ENCODE results near the gene C3. TPM values are rescaled to one million over a fixed set of nuclear protein-coding genes. Genes with fewer than 3 reads are reported as not detected.

C3 gene
- total and polyA plus RNA-seq, 2 experiments from 2014 or later, result 5.1 to 17.7 TPM

- Histone ChIP-seq H3K4me2 (no peak overlapping the region), H3F3A (replicated peaks; ENCODE audit: low read depth) (0 out of 2 replicates have a peak, but pooled peaks cover 2% of the 10 kb centered on the region), H2AFZ (no peak overlapping the region), H3K27ac (ENCODE audit: low read depth) (no peak overlapping the region), H3K79me2 (replicated peaks; ENCODE audit: insufficient read depth) (no peaks in the 10 kb centered on the region), H4K20me1 (replicated peaks; ENCODE audit: insufficient read depth) (no peaks in the 10 kb centered on the region), H3K9me2 (ENCODE audit: insufficient read depth) (no peaks in the 10 kb centered on the region), H3K27me3 (ENCODE audit: insufficient read depth) (no peaks in the 10 kb centered on the region), H3K36me3 (ENCODE audit: insufficient read depth) (no peaks in the 10 kb centered on the region), H3K4me3 (no peak overlapping the region), H3K4me1 (ENCODE audit: insufficient read depth) (peaks cover 27% of the 10 kb centered on the region; the same call in 1 of the 2 replicates)
- TF ChIP-seq NANOG (IDR thresholded peaks at IDR 0.05; ENCODE audit: borderline replicate concordance) (no peak), CREB1 (CRISPR knock-in tag; IDR thresholded peaks at IDR 0.05; ENCODE audit: low read depth) (no peak), ZNF331 (CRISPR knock-in tag; IDR thresholded peaks at IDR 0.05; ENCODE audit: low read depth) (no peak), ZNF462 (CRISPR knock-in tag; IDR thresholded peaks at IDR 0.05) (no peak), ZNF114 (CRISPR knock-in tag; IDR thresholded peaks at IDR 0.05) (no peak), EZH2 (IDR thresholded peaks at IDR 0.05; ENCODE audit: low read depth, unreplicated experiment) (no peak), ETS1 (IDR thresholded peaks at IDR 0.05) (no peak), POLR2AphosphoS5 (IDR thresholded peaks at IDR 0.05; ENCODE audit: low read depth) (no peak), REST (IDR thresholded peaks at IDR 0.05; ENCODE audit: unreplicated experiment) (no peak), STAT1 (IDR thresholded peaks at IDR 0.05; ENCODE audit: unreplicated experiment) (no peak), EZH2phosphoT487 (IDR thresholded peaks at IDR 0.05; ENCODE audit: unreplicated experiment) (no peak), JUNB (IDR thresholded peaks at IDR 0.05; ENCODE audit: unreplicated experiment) (no peak), CTCF (conservative IDR thresholded peaks at IDR 0.05; ENCODE audit: low read depth in 2 of 2) (no peak)
- H3K9me3 Mint-ChIP-seq, result peaks cover 98% of the 10 kb centered on the region
- H3K4me3 Mint-ChIP-seq, result no peak overlapping the region
- peaks cover 11% of the 10 kb centered on the region for H3K27me3 Mint-ChIP-seq (ENCODE audit: insufficient read depth, low read depth, poor library complexity)
- no peak overlapping the region for H3K27ac Mint-ChIP-seq
- no peaks in the 10 kb centered on the region; the same call in 2 of the 3 replicates for H3K4me1 Mint-ChIP-seq
- DNase-seq (ENCODE audit: low spot score), result no peak
- no peak for ATAC-seq
- peaks cover 65% of the 10 kb centered on the region for H3K36me3 Mint-ChIP-seq (ENCODE audit: low read depth)
Observed at GRCh38 chr19:6679139-6679538, 41.3 kb downstream of the C3 start.

Measured in GM23338 (cell line).